HL-60 (cell line): ENCODE data around the gene RAB11FIP2.

ENCODE experiments used
- DNase-seq, 2 experiments: peaks; one replicate each; pipeline ENCODE4 v3.0.0-alpha.2; 2010 to 2020; ENCODE audit warnings: low read depth in 1 of 2, low spot score in 1 of 2
- H3K27ac ChIP-seq: fragments of 250-450 bp; sonication (Bioruptor Pico); replicated peaks from 2 replicates; pipeline ENCODE4 v1.5.1; 2020; ENCODE audit warnings: mild to moderate bottlenecking, moderate library complexity
- H3K27me3 ChIP-seq: fragments of 250-450 bp; sonication (Bioruptor Pico); 2 replicates; pipeline ENCODE4 v1.5.1; 2021; ENCODE audit warnings: mild to moderate bottlenecking, moderate library complexity; ENCODE audit not compliant: insufficient read depth, poor library complexity, severe bottlenecking
- H3K4me3 ChIP-seq: replicated peaks from 2 replicates; pipeline ENCODE4 v1.5.1; 2011; ENCODE audit warnings: mild to moderate bottlenecking, control low read depth, low read length; ENCODE audit not compliant: insufficient read depth
- CTCF ChIP-seq: IDR thresholded peaks from one replicate; pipeline ENCODE4 v1.5.1; 2011; ENCODE audit warnings: low read length, control low read depth, inconsistent platforms; ENCODE audit not compliant: insufficient read depth
- GABPA ChIP-seq: IDR thresholded peaks from 2 replicates; pipeline ENCODE4 v1.6.1; 2012; ENCODE audit warnings: low read depth
- POLR2AphosphoS5 ChIP-seq: IDR thresholded peaks from 2 replicates; pipeline ENCODE4 v1.6.1; 2012; ENCODE audit warnings: low read depth
- REST ChIP-seq: IDR thresholded peaks from 2 replicates; pipeline ENCODE4 v1.6.1; 2012; ENCODE audit warnings: low read depth; ENCODE audit not compliant: insufficient replicate concordance
- SPI1 ChIP-seq: IDR thresholded peaks from 2 replicates; pipeline ENCODE4 v1.6.1; 2012; ENCODE audit warnings: low read depth, mild to moderate bottlenecking, borderline replicate concordance

Gene RAB11FIP2

GRCh38 chr10:118062798-118063238 lies 16.1 kb upstream of the RAB11FIP2 start:
- H3K4me3 ChIP-seq = no peak overlapping the region
- no peak overlapping the region for H3K27ac ChIP-seq
- no peaks in the 10 kb centered on the region for H3K27me3 ChIP-seq
- no peak for DNase-seq
- no peak for TF ChIP-seq GABPA
- no peak for TF ChIP-seq REST

- TF ChIP-seq CTCF = no peak
- no peak for TF ChIP-seq SPI1
- TF ChIP-seq GABPA = no peak
- Histone ChIP-seq H3K4me3 (no peak overlapping the region), H3K27me3 (no peaks in the 10 kb centered on the region), H3K27ac (no peak overlapping the region)
- no peak for DNase-seq
These were observed 11.6 kb upstream of the RAB11FIP2 start for GRCh38 chr10:118058371-118058770.

- Histone ChIP-seq H3K27me3 (no peaks in the 10 kb centered on the region), H3K4me3 (no peak overlapping the region), H3K27ac (no peak overlapping the region)
- no peak for DNase-seq
- TF ChIP-seq SPI1 (no peak), POLR2AphosphoS5 (no peak), GABPA (no peak), CTCF (no peak), REST (no peak)
These were observed 10.6 kb upstream of the RAB11FIP2 start for GRCh38 chr10:118057361-118057760.

DNA sequence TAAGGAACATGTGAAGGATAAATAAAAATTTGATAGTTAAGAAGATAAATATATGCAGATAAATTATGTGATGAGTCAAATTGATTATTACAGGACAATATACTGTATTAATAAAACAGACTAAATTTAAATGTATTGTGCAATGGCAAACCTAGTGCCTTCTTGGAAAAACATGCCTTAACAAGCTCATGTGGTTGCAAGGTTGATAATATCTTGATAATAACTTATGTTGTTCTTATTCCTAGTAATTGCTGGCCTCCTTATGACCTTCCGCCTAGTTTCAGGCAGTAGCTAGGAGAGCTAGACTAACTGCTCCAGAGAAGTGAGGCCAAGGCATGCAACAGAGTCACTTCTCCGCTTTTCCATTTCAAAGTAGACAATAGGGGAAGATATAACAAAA lies 7.6 kb upstream of the RAB11FIP2 start:
- DNase-seq = no peak
- Histone ChIP-seq H3K27me3 (no peaks in the 10 kb centered on the region), H3K27ac (no peak overlapping the region), H3K4me3 (no peak overlapping the region)
- TF ChIP-seq POLR2AphosphoS5 = no peak

GRCh38 chr10:118052816-118053215 lies 6.1 kb upstream of the RAB11FIP2 start:
- no peak for DNase-seq
- no peak for TF ChIP-seq SPI1
- no peak for TF ChIP-seq GABPA
- TF ChIP-seq POLR2AphosphoS5 = no peak
- no peak for TF ChIP-seq REST
- TF ChIP-seq CTCF = no peak
- Histone ChIP-seq H3K27ac (no peak overlapping the region), H3K4me3 (no peak overlapping the region), H3K27me3 (no peaks in the 10 kb centered on the region)
